GM12874 (cell line): ENCODE results near the gene FOXP1.
A peak's percentile ranks its signal among the peaks of the same experiment; 100 is the strongest.

ENCODE experiments used
- CTCF ChIP-seq: IDR thresholded peaks from 2 replicates; pipeline ENCODE4 v1.5.1; 2011; ENCODE audit warnings: low read depth, mild to moderate bottlenecking, control low read depth, low read length, moderate library complexity; ENCODE audit not compliant: insufficient read depth

FOXP1 gene

DNA sequence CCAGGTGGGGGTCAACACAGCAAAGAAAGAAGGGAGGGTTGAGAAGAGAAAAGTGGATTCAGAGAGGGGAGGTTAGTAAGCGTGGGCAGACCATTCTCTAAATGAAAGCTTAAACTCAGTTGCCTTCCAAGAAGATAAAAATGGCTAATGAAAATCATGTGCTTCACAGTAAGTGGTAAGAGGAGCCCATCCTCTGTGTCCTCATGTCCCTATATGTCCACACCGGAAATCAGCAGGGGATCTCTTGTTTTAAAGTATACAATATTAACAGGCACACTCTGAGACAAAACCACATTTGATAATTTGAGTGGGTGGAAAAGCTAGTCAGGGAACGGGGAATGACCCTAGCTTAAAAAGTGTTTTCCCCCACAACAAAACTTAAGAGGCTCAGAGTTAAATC, 4.4 kb upstream of the FOXP1 start:
- no peak for TF ChIP-seq CTCF

DNA sequence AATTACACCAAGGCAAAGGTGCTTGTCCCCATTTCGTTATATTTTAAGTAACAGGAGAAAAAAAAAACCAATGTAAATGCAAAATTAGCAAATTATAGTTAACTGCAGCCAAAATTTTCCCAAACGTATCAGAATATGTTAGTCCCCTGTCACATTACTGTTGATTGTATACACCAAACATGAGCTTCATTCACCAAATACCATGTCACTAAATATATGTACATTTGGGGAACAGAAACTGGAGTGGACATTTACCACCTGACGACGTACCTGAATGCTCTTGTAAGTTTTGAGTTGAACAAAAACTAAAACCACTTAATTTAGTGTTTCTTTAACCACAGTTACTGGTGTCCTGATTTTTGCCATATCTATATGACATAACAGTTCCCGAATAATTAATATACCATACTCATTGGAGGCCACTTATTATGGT, 3.3 kb upstream of the FOXP1 start:
- no peak for TF ChIP-seq CTCF

DNA sequence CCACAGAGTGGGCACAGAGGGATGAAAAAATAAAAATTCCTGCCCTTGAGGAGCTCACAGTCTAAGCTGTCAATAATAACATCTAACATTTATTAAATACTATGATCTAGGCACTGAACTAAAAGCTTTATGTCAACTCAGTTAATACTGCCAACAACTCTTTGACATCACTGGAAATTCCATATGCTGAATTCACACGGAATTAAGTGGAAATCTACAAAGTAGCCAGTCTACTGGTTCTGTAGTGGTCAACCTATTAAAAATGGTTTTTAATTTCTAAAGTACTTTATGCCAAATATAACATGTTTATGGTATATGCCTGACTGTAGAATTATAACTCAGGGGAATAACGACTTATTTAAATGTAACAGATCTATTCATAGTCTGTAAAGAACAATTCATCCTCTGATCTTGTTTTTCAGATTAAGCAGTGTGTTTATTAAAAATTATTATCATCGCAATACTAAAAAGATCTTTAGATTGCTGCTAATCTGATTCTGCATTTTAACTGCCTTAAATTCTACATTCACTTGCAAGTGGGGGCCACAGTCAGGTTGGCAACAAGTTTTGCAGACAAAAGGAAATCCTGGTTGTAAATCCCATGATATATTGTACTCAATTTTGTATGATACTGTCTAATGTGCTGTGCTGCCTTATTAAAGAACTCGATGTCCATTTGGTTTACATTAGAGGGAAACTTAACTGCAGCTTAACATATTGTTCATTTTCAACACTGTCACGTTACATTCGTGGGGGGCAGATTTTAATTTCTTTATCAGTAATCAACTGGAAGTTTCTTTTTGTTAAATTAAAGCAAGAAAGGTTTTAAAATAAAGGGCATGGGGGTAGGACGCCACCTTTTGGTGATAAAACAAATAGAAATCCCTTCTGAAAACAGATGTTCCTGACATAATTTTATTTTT, 2.6 kb upstream of the FOXP1 start:
- peak; percentile 33 for TF ChIP-seq CTCF

GRCh38 chr3:71585131-71585530, 1.6 kb upstream of the FOXP1 start:
- no peak for TF ChIP-seq CTCF

- no peak for TF ChIP-seq CTCF
Measured at GRCh38 chr3:71584394-71585011, 975 bp upstream of the FOXP1 start.

GRCh38 chr3:71582612-71583565, 639 bp downstream of the FOXP1 start:
- TF ChIP-seq CTCF: no peak

- TF ChIP-seq CTCF: no peak
Measured at GRCh38 chr3:71582036-71582611, 1.4 kb downstream of the FOXP1 start.
